Measurements from ENCODE around the gene TJP3.
"Not testable (repeated sequence)": the region's sequence is repeated elsewhere in the genome, so short reads cannot be mapped to it uniquely, and the experiment has no call there.

TJP3 gene

DNA sequence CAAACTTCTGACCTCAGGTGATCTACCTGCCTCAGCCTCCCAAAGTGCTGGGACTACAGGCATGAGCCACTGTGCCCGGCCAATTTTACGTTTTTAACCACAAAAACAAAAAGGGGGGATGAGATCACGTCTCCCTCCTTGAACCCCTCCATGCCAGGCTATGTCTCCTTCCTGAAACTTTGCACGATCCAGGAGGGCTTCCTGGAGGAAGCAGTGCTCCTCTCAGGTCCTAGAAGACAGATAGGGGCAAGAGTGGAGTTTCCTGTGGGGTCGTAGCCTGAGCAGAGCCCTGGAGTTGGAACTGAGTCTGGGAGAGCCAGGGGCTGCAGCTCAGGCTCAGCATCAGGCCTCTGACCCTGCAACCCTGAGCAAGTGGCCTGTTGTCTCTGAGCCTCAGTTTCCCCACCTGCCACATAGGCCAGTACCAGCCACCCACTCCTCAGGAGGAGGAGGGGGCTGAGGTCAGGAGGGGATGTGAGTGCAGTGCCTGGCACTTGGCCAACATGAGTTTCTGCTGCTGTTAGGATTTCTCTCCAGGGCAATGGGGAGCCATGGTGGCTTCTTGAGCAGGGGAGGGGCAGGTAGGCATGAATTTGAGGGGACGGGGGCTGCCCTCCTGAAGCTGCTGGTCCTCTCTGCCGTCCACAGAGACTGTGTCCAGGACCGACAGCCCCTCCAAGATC, 37.3 kb downstream of the TJP3 start:
- no peak for DNase-seq (ENCODE audit: low spot score)

DNA sequence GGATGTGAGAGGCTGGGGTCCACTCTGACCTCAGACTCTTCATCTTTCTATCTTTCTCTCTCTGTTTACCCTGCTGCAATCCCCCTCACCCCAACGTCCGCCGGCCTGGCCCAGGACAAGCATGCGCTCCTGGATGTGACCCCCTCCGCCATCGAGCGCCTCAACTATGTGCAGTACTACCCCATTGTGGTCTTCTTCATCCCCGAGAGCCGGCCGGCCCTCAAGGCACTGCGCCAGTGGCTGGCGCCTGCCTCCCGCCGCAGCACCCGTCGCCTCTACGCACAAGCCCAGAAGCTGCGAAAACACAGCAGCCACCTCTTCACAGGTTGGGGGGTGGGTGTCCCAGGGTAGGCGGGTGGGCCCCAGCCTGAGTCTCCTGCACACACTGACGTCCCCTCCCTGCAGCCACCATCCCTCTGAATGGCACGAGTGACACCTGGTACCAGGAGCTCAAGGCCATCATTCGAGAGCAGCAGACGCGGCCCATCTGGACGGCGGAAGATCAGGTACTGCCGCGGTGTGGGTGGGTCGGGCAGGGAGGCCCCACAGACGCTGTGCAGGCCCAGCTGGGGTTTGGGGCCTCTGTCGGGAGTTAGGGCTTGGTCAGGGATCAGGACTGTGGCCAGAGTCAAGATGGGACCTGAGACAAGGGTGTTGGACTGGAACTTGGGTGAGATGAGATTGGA, 38.3 kb downstream of the TJP3 start:
- no peak for DNase-seq (ENCODE audit: low spot score)

DNA sequence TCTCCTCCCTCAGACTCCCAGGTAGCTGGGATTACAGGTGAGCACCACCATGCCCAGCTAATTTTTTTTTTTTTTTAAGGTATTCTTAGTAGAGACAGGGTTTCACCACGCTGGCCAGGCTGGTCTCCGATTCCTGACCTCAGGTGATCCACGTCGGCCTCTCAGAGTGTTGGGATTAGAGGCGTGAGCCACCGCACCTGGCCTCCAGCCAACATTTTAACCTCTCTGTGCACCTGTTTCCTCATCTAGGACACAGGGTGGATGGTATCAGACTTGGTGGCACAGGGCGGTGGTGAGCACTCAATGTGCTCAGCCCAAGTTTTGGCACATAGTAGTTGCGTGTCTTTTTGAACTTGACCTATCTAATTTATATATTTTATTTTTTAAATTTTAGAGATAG, 40.8 kb downstream of the TJP3 start:
- no peak for DNase-seq (ENCODE audit: low spot score)

DNA sequence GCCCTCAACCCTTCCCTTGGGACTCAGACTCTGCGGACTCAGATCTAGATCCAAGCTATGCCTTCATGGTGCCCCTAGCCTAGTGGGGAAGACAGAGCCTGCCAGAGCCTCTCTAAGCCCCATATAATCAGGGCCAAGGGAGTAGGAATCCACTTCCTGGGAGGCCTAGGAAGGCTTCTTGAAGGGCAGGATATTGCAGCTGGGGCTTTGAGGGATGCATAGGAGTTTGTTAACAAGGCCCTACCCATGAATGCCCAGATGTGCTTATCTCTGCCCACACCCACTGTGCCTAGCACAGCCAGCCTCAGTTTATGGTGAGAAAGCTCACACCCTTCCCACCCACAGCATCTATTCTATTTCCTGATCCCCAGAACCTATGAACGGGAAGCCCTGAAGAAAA, 42.0 kb downstream of the TJP3 start:
- no peak for DNase-seq (ENCODE audit: low spot score)

DNA sequence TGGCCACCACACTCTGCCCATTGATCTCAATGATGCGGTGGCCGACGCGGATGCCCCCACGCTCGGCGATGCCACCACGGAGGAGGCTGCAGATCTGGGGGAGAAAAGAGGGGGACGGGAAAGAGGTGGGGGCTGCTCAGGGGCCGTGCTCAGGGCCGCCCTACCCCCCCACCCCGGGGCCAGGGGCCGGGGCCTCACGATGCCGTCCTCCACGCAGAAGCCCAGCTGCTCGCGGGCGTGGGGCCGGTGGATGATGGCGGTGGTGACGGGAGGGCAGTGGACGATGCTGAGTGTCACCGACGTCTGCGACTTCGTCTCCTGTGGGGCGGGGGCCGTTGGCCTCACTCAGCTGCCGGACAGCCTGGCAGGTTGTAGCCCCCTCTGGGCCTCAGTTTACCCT, 43.1 kb downstream of the TJP3 start:
- no peak for DNase-seq (ENCODE audit: low spot score)

DNA sequence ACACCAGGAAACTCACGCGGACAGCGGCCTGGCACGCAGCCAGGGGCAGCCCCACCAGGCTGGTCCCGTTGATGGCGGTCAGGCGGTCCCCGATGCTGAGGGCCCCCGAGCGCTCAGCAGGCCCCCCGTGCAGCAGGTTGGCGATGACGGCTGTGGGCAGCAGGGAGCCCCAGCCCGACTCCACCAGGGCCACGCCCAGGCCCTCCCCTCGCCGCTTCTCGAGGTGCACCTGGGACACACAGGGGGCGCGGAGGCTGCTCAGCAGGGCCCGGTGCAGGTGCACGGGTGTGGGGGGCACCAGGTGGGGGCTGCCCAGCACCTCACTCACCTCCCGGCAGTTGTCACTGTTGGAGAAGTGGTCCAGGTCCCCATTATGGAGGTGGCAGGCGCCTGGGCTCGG, 44.3 kb downstream of the TJP3 start:
- DNase-seq (ENCODE audit: low spot score), result no peak

DNA sequence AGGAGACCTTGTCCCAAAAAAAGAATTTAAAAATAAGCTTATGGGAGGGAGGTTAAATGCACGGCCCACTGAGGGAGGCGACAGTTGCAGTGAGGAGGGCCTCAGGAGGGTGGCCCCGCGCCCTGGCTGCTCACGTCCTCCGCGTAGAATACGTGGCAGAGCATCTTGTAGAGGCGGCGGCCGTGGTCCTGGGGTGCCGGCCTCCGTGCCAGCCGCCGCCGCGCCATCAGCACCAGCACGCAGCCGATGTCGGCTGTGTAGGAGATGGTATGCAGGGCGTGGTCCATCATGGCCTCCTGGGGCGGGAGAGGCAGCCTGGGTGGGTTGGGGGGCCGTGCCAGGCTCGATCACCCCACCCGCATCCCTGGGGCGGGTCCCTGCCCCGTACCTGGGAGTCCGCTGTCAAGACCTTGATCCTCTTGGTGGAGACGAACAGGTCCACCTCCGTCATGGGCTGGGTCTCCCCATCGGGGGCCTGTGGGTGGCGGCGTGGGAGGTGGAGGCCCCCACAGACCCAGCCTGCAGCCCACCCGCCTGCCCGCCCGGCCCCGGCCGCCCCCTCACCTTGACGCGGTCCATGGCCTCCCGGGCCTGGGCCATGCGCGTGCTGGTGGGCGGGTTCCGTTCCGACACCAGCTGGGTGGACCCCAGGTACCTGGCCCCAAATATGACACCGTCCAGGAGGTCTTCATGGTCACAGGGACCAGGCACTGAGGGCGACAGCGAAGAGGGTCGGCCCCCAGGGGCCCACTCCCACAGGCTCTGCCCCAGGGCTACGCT, 45.6 kb downstream of the TJP3 start:
- no peak for DNase-seq (ENCODE audit: low spot score)

DNA sequence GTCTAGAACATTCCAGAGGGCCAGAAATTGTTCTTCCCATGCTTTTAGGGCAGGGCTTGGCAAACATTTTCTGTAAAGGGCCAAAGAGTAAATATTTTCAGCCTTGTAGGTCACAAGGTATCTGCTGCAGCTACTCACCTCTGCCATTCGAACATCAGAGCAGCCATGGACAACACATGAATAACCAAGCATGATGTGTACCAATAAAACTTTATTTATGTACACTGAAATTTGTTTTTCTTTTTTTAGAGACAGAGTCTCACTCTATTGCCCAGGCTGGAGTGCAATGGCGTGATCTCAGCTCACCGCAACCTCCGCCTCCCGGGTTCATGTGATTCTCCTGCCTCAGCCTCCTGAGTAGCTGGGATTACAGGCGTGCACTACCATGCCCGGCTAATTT, 49.5 kb downstream of the TJP3 start:
- DNase-seq (ENCODE audit: low spot score), result not testable (repeated sequence)

DNA sequence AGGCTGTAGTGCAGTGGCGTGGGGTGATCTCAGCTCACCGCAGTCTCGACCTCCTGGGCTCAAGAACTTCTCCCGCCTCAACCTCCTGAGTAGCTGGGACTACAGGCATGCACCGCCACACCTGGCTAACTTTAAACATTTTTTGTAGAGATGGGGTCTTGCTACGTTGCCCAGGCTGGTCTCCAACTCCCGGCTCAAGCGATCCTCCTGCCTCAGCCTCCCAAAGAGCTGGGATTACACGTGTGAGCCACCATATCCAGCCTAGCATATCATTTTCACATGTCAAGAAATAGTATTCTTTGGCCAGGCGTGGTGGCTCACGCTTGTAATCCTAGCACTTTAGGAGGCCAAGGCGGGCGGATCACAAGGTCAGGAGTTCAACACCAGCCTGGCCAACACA, 50.1 kb downstream of the TJP3 start:
- not testable (repeated sequence) for DNase-seq (ENCODE audit: low spot score)

DNA sequence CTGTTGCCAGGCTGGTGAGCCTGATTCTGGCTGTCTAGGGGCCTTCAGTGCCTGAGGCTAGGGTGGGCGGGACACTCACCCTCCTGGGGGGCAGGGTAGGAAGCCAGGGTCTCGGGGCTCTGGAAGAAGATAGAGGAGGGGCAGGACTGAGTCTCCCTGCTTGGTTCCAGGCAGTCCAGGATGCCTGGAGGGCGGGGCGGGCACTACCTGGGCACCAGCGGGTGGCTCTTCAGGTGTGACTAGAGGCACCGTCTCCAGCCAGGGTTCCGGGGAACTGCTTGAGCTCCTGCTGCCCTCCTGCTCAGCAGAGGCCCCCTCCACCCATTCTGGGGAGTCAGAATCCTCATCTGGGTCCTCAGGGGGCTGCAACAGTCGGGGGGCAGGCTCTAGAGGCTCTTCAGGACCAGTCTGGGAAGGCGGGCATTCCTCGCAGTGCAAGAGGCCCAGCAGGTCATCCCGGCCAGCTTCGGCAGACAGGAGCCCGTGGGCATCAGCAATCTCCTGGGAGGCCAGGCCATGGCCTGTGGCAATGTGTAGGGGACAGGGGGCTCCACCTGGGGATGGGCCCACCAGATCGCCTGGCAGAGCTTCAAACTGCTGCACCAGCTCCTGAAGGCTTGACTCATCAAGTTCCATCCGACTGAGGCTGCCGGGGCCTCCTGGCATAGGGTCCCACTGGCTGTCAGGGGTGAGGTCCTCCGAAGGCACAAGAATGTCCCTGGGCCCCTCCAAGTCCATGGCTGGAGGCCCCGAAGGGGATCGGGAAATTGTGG, 51.5 kb downstream of the TJP3 start:
- no peak for DNase-seq (ENCODE audit: low spot score)

DNA sequence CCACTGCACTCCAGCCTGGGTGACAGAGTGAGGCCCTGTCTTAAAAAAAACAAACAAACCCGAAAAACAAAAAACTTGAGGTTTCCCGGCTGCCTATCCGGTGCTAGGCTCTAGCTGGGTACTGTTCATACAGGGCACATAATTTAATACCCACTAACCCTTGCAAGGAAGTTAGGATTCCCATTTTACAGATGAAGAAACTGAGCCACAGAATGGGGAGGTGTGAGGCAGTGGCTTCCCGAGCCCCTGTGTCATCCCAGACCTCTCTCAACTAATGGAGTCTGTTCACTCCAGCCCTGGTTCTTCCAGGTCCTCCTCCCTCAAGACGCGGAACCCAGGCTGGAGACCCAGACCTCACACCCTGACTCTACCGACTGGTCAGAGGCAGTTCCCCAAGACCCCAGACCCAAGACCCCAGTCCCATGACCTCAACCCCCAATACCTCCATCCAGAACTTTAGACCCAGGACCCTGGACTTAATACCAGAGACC, 52.7 kb downstream of the TJP3 start:
- DNase-seq (ENCODE audit: low spot score), result no peak

DNA sequence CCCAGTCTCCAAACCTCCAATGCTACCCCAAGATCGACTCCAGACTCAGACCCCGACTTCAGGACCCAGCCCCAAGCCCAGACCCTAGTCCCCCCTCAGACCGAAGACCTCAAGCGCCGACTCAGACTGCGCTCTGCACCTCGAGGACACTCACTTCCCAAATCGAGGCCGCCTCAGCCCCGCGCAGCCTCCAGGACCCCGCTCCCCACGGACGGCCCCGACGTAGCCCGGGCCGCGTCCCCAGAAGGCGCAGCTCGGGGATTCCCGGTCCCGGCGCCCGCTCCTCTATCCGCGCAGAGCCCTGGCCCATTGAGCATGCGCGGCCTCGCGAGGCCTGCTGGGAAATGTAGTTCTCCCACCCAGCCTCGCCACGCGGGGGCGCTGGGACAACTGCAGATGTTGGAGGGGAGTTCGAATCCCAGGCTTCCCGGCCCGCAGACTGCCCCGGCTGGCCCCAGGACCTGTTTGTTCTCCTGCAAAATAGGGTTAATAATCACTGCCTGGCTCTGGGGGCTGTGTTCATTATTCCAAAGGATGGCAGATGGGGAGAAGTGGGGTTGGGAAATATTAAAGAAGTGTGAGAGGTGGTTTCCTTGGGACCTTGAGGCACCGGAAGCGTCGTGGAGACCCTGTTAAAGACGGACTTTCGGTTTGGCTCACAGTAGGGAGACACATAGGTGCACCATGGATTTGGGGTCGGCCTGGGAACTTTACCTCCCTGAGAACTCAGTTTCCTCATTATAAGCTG, 53.4 kb downstream of the TJP3 start, which contains the start of gene APBA3:
Gene APBA3 (minus strand): TSS at position 311 of the 748 bp plus-strand sequence. CDS start 1,428 bp downstream, outside the sequence.
- DNase-seq (ENCODE audit: low spot score), result peak; percentile 94

DNA sequence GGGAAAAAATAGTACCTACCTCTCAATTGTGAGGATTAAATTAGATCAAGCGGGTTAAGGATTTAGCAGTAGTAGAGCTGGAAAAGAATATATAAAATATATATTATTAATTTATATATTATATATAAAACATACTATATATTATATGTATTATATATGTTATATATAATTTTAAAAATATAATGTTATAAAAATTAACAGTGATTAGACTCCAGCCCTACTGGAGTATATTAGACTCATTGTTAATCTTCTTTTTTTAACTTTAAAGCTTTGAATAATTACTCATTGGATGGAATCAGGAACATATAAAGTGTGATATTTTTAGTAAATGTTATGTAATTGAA, 53.9 kb downstream of the TJP3 start:
- DNase-seq (ENCODE audit: low spot score), result no peak

DNA sequence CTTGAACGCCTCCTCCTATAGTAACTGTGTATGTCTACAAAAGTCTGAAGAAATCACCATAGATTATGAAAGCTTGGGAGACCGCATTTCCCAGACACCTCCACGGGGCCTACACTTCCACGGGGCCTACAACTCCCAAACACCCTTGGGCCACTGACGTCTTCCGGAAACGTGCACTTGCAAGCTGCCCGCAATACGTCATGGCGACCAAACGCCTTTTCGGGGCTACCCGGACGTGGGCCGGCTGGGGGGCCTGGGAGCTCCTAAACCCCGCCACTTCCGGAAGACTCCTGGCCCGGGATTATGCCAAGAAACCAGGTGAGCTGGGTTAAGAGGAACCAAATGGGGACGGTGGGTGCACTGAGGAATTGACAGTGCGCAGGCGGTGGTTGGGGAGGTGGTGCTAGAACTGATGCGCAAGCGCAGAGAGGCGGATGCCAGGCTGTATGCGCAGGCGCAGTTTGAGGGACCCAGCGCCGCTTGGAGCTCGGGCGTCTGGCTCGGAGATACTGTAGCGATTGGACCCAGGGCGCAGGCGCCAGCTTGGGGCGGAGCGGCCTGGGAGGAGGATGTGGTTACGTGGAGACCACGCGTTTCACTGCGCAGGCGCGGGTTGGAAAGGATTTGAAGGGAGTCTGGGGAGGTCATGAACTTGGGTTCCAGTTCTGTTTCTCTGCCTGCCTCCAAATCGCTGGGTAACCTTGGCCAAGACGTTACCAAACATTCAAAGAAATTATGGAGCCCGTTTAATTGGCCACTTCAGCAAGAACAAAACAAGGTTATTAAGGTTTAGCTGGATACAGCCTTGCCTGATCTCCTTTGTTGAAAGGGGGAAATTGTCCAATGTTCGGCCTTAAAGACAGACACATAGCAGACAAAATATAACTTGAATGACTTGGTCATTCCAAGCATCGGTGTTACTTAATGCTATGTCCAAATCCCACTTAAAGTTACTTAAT, 54.6 kb downstream of the TJP3 start, which contains the start of gene MRPL54:
Gene MRPL54 (plus strand): TSS at position 182 of the 959 bp plus-strand sequence. CDS start 19 bp downstream, at position 201.
- DNase-seq (ENCODE audit: low spot score), result peak; percentile 100

DNA sequence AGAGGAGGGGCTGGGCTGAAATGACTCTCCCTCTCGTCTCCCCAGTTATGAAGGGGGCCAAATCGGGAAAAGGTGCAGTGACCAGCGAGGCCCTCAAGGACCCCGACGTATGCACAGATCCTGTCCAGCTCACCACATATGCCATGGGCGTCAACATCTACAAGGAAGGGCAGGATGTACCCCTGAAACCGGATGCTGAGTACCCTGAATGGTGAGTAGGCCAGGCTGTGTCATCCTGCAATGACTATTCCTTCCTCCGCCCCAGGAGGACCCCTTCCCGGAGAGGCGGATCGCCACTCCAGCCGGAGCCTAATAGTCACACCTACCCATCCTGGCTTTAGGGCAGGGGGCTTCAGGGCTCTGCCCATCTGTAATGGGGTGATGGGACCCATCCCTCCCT, 56.9 kb downstream of the TJP3 start:
- no peak for DNase-seq (ENCODE audit: low spot score)

DNA sequence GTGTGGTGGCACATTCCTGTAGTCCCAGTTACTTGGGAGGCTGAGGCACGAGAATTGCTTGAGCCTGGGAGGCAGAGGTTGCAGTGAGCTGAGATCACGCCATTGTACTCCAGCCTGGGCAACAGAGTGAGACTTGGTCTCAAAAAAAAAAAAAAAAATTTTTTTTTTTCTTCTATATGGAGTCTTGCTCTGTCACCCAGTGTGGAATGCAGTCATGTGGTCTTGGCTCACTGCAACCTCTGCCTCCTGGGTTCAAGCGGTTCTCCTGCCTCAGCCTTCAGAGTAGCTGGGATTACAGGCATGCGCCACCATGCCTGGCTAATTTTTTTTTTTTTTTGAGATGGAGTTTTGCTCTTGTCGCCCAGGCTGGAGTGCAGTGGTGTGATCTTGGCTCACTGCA, 57.6 kb downstream of the TJP3 start:
- DNase-seq (ENCODE audit: low spot score), result not testable (repeated sequence)

DNA sequence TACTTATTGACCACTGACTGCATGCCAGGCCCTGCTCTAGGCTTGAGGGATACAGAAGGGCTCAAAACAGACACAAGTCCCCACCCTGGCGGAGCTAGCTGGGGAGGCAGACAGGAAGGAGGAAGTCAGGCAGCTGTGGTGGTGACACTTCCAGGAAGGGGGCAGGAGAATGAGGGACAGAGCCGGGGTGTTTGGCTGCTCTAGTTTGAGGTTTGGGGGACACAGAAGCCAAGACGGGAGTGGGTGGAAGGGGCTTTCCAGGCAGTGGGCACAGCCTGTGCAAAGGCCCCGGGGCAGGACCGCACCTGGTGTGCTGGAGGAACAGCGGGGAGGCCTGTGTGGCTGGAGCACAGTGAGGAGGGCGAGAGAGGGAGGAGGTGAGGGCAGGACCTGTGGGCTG, 58.3 kb downstream of the TJP3 start:
- no peak for DNase-seq (ENCODE audit: low spot score)

DNA sequence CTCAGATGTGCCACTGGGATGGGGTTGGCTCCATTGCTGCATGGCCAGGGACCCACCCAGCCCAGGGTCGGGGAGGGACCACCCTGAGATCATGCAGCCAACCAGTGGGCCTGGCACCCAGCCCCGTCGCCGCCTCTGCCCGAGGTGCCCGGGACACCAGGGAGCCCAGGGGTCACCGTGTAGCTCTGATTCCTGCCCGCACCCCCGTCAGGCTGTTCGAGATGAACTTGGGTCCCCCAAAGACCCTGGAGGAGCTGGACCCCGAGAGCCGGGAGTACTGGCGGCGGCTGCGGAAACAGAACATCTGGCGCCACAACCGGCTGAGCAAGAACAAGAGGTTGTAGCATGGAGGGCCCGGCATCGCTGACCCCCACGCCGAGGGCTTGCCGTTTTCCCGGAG, 58.9 kb downstream of the TJP3 start:
- no peak for DNase-seq (ENCODE audit: low spot score)

DNA sequence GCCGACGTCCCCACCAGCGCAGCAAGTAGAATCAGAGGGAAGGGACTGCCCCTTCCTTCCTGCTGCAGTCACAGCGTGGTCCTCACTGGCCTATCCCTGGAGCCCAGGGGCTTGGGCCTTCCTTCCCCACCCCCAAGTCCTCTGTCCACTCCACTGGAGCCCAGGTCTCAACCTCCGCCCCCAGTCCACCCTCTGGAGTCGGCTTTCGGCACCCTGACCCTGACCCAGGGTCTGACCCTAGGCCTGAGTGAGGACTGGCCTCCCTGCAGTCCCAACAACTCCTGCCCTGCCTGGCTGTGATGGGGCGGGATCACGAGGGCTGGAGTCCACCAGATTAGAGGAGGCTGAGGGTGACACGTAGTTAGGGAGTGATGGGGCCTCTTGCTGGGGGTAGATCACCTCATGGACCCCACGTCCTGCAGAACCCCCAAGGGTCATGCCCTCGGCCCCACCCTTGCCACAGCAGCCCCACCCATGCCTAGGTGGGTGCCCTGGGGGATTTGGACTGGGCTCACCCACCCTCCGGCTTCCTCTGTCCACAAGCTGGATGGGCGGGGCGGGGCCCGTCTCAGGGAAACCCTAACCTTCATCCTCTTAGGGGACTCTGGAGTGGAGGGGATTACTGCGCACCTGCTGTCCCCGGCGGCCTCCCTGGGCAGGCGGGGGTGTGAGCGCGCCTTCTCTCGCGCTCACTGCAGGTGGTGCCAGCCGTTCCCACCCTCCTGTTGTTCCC, 60.0 kb downstream of the TJP3 start:
- DNase-seq (ENCODE audit: low spot score), result no peak

DNA sequence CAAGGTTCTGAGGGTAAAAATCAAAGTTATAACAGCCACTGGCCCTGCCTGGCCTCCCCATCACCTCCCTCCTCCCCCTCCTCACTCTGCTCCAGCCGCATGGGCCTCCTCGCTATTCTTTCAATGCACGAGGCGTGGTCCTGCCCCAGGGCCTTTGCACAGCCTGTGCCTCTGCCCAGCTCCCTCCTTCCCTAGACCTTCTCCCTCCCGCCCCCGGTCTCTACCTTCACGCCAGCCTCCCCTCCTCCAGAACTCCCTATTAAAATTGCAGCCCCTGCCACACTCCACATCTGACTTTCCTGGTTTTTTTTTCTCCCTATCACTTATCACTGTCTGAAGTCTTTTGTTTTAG, 60.5 kb downstream of the TJP3 start:
- no peak for DNase-seq (ENCODE audit: low spot score)
